ENCODE measurements around the gene CDC42EP2. TPM values are rescaled to one million over a fixed set of nuclear protein-coding genes. Genes with fewer than 3 reads are reported as not detected.

The CDC42EP2 gene
- total RNA-seq, 1 donor from 2014 or later = 13.0 TPM

DNA sequence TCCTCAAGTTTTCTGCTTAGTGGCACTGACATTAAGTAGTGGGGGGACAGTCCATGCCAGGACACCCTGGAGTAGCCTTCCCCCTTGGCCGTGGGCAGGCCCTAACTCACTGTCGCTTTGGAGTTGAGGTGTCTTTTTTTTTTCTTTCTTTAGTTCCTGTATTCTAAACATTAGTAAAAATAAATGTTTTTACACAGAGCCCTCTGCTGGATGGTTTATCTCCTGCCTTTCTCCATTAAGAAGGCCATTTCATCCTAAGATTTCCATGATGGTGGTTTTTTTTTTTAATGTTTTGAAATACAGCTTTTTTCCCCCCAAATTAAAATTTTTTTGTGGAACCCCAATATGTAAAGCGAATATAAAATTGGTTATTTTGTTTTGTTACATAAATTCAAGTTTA is 38.1 kb downstream of the CDC42EP2 start:
- ATAC-seq (no peak), DNase-seq (peak; percentile 20)
- intact Hi-C loops (cut with micrococcal nuclease) = no loop called here

DNA sequence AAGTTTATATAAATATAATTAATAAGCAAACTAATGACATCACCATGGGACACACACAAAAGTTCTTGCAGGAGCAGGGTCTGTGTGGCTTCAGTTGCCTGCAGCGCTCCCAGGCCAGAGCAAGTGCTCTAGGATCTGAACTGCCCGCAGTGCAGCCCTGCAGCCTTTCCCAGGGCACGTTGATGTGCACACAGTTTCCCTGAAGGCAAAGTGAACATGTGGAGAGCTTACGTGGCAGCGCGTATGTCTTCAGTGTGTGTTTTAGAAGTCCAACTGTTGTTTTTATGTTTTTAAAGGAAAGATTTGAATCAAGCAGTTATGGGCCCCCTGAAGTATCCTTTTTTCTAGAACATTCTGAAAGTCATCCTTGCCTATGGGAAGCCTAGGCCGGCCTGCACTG is 38.7 kb downstream of the CDC42EP2 start:
- intact Hi-C loops (cut with micrococcal nuclease) = no loop called here
- peak; percentile 30 for DNase-seq
- no peak for ATAC-seq

GRCh38 chr11:65353900-65354264 is 39.2 kb downstream of the CDC42EP2 start:
- intact Hi-C loops (cut with micrococcal nuclease) = no loop called here
- ATAC-seq (peak; percentile 4), DNase-seq (no peak)

- intact Hi-C loops (cut with micrococcal nuclease) = no loop called here
- peak; percentile 99 for DNase-seq
- peak; percentile 88 for ATAC-seq
Measured at GRCh38 chr11:65354265-65355012, 39.8 kb downstream of the CDC42EP2 start, which contains the start of gene TIGD3. Gene TIGD3, plus strand, starts transcription at chr11:65354751. Its CDS starts 1,058 bp downstream, at chr11:65355809.

DNA sequence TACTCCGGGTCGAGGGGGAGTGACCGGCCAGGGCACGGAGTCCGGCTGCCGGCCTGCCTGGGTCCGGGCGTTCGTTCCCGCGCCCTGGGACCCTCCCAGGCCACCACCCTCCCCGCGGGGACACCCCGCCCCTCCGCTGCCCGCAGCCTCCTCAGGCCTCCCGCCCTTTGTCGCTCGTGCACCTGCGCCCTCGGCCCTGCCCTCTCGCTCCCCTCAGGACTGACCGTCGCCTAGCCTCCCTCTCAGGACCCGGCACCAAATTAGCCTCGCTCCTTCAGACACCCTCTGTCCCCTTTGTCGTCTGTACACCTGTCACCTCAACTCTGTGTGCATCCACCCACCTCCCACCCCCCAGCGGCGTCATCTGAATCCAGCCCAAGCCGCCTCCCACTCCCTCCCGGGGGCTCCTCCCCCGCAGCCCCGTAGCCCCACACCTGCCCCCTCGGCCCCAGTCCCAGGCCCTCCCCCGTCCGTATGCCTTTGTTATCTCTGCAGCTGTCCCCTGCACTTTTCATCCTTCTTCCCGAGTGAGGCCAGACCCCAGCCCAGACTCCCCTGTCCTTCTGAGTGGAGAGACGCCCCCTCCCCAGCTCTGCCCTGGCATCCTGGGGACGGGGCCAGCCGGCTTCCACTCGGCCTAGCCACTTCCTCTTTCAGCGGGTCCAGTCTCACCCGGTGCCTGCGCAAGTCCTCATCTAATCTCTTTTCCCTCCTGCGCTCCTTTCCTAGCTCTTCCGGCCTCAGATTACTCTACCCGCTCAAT is 40.5 kb downstream of the CDC42EP2 start:
- DNase-seq (peak; percentile 51), ATAC-seq (peak; percentile 4)
- intact Hi-C loops (cut with micrococcal nuclease) = no loop called here

- DNase-seq (peak; percentile 71), ATAC-seq (peak; percentile 2)
- intact Hi-C loops (cut with micrococcal nuclease) = no loop called here
Measured at GRCh38 chr11:65355776-65356393, 41.2 kb downstream of the CDC42EP2 start.

GRCh38 chr11:65356394-65356972 is 41.8 kb downstream of the CDC42EP2 start:
- peak; percentile 70 for DNase-seq
- peak; percentile 25 for ATAC-seq

GRCh38 chr11:65357856-65358356 is 43.2 kb downstream of the CDC42EP2 start:
- ATAC-seq (peak; percentile 56), DNase-seq (peak; percentile 81)
- intact Hi-C loops (cut with micrococcal nuclease) = no loop called here

More at GRCh38 chr11:65356394-65356972, 41.8 kb downstream of the CDC42EP2 start:
- intact Hi-C loops (cut with micrococcal nuclease) = no loop called here

DNA sequence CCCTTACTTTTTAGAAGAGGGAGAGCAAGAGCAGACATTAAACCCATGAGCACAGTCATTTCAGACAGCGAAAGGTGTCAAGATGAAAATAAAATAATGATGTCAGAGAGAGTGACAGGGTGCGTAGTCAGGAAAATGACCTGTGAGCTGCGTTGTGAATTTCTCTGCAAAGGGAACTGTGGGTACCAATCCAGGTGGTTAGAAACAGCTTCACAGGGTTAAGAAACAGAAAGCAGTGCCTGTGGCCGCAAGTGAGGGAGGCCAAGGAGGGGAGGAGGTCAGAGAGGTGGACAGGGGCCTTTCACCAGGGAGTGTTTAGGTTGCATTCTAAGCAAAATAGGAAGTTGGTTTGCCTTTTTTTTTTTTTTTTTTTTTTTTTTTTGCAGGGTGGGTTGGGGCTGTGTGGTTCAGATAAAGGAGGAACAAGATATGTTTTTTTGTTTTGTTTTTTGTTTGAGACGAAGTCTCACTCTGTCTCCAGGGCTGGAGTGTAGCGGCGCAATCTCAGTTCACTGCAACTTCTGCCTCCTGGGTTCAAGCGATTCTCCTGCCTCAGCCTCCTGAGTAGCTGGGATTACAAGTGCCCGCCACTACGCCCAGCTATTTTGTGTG is 47.8 kb downstream of the CDC42EP2 start:
- no peak for DNase-seq
- intact Hi-C loops (cut with micrococcal nuclease) = no loop called here
- ATAC-seq = no peak

DNA sequence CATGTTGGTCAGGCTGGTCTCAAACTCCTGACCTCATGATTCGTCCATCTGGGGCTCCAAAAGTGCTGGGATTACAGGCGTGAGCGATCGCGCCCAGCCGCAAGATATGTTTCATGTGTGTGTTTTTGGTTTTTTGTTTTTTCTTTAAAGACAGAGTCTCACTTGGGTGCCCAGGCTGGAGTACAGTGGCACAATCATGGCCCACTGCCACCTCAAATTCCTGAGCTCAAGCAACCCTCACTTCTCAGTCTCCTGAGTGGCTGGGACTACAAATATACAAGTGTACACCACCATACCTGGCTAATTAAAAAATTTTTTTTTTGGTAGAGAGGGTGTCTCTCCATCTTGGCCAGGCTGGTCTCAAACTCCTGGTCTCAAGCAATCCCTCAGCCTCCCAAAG is 48.3 kb downstream of the CDC42EP2 start:
- DNase-seq = no peak
- intact Hi-C loops (cut with micrococcal nuclease) = no loop called here
- ATAC-seq = no peak

- no peak for DNase-seq
- intact Hi-C loops (cut with micrococcal nuclease) = no loop called here
- no peak for ATAC-seq
Measured at GRCh38 chr11:65363770-65364169, 49.1 kb downstream of the CDC42EP2 start.

DNA sequence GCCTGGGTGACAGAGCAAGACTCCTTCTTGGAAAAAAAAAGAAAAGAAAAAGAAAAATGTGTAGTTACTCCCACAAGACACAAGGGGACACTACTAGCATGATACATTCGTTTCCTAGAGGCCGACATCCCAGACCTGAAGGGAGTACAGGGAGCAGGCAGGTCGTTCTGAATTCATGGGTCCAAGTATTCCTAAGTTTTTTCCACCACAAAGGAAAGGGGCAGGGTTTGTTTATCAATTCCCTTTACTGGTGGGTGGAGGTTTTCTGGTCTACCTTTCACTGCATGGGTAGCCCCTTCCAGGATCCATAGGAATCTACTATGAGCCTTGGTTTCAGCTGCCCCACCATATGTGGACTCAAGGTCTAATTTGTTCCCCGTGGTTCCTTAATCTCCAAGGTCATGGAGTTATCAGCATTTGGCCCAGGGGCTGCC is 51.7 kb downstream of the CDC42EP2 start:
- peak; percentile 69 for ATAC-seq
- no peak for DNase-seq
- intact Hi-C loops (cut with micrococcal nuclease) = no loop called here

GRCh38 chr11:65370659-65371049 is 56.0 kb downstream of the CDC42EP2 start:
- ATAC-seq (peak; percentile 3), DNase-seq (no peak)
- intact Hi-C loops (cut with micrococcal nuclease) = no loop called here

Other genes with a start within 250 kb of the CDC42EP2 start
- 1.3 TPM for gene CDCA5, start 230.8 kb upstream of the CDC42EP2 start, total RNA-seq
- gene ZFPL1, start 230.6 kb upstream of the CDC42EP2 start, total RNA-seq = 23.7 TPM
- gene VPS51, start 218.7 kb upstream of the CDC42EP2 start, total RNA-seq = 84.8 TPM
- gene TM7SF2, start 203.0 kb upstream of the CDC42EP2 start, total RNA-seq = 112 TPM
- 5.5 TPM for gene ZNHIT2, start 197.2 kb upstream of the CDC42EP2 start, total RNA-seq
- gene FAU, start 192.7 kb upstream of the CDC42EP2 start, total RNA-seq = 724 TPM
- 33.7 TPM for gene MRPL49, start 192.5 kb upstream of the CDC42EP2 start, total RNA-seq
- 38.6 TPM for gene SYVN1, start 180.3 kb upstream of the CDC42EP2 start, total RNA-seq
- gene SPDYC, start 144.6 kb upstream of the CDC42EP2 start, total RNA-seq = not detected
- gene CAPN1, start 132.9 kb upstream of the CDC42EP2 start, total RNA-seq = 90.1 TPM
- gene POLA2, start 52.9 kb upstream of the CDC42EP2 start, total RNA-seq = 3.5 TPM
- gene DPF2, start 19.0 kb downstream of the CDC42EP2 start, total RNA-seq = 53.9 TPM
- gene TIGD3, start 39.9 kb downstream of the CDC42EP2 start, total RNA-seq = 0.97 TPM
- gene SLC25A45, start 67.8 kb downstream of the CDC42EP2 start, total RNA-seq = 4.6 TPM
- gene FRMD8, start 71.8 kb downstream of the CDC42EP2 start, total RNA-seq = 9.7 TPM
- 508 TPM for gene NEAT1, start 107.9 kb downstream of the CDC42EP2 start, total RNA-seq
- gene MALAT1, start 184.2 kb downstream of the CDC42EP2 start, total RNA-seq = 7,191 TPM
- gene SCYL1, start 210.2 kb downstream of the CDC42EP2 start, total RNA-seq = 60.4 TPM
- 77.5 TPM for gene LTBP3, start 243.5 kb downstream of the CDC42EP2 start, total RNA-seq